Hepatocyte (in vitro differentiated cells): Measurements from ENCODE around the gene SIGLEC7.

Experiments used
- EZH2 ChIP-seq: fragments of 200-600 bp; sonication (generic); IDR thresholded peaks from 2 replicates; pipeline ENCODE4 v1.6.1; 2016; ENCODE audit warnings: antibody characterized with exemption, mild to moderate bottlenecking, borderline replicate concordance
- EZH2phosphoT487 ChIP-seq: fragments of 200-600 bp; sonication (generic); IDR thresholded peaks from one replicate; pipeline ENCODE4 v1.6.1; 2018; ENCODE audit warnings: antibody characterized with exemption, mild to moderate bottlenecking, low read depth, moderate library complexity; ENCODE audit not compliant: unreplicated experiment, severe bottlenecking
- TF ChIP-seq, protein P1 (sequence below): fragments of 200-600 bp; sonication (generic); IDR thresholded peaks from 2 replicates; pipeline ENCODE4 v1.5.1; 2016; ENCODE audit warnings: antibody characterized with exemption, mild to moderate bottlenecking; ENCODE audit not compliant: poor library complexity

DNA sequence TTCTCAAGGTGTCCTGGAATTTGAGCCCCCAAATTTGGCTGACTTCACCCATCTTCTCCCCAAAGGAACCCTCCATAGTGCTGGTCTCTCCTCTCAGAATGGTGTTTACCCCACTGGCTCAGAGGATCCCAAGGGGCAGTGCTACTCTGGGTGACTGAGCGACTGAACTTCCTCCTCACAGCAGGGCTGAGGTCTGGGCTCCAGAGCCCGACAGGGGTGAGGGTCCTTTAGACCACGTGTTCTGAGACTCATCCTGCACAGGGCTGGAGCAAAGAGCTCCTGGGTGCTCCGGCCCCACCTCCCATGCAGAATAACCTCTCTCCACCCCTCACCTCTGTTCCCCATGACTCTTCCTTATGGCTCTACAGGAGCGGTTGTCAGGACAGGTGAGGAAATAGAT lies 59.6 kb downstream of the SIGLEC7 start:
- TF ChIP-seq EZH2phosphoT487 (no peak), EZH2 (no peak)
- TF ChIP-seq, protein P1, sequence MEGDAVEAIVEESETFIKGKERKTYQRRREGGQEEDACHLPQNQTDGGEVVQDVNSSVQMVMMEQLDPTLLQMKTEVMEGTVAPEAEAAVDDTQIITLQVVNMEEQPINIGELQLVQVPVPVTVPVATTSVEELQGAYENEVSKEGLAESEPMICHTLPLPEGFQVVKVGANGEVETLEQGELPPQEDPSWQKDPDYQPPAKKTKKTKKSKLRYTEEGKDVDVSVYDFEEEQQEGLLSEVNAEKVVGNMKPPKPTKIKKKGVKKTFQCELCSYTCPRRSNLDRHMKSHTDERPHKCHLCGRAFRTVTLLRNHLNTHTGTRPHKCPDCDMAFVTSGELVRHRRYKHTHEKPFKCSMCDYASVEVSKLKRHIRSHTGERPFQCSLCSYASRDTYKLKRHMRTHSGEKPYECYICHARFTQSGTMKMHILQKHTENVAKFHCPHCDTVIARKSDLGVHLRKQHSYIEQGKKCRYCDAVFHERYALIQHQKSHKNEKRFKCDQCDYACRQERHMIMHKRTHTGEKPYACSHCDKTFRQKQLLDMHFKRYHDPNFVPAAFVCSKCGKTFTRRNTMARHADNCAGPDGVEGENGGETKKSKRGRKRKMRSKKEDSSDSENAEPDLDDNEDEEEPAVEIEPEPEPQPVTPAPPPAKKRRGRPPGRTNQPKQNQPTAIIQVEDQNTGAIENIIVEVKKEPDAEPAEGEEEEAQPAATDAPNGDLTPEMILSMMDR: no peak
